Astrocyte of the spinal cord (primary cell): Measurements from ENCODE around the gene PRRC1.

ENCODE experiments used
- DNase-seq: peaks from one replicate; pipeline ENCODE4 v3.0.0; 2011; ENCODE audit warnings: low read depth, low spot score
- H3K4me3 ChIP-seq: 2 replicates; pipeline ENCODE4 v1.5.1; 2011; ENCODE audit warnings: low read depth, mild to moderate bottlenecking, low read length, moderate library complexity
- CTCF ChIP-seq: IDR thresholded peaks from 2 replicates; pipeline ENCODE4 v1.5.1; 2012; ENCODE audit warnings: low read depth, mild to moderate bottlenecking, low read length, inconsistent platforms
- in situ Hi-C: cut with HindIII; loops from 2 replicates; pipeline ENCODE4 v1.10.0; 2017; ENCODE audit warnings: low sequenced_read_pairs

PRRC1 gene

DNA sequence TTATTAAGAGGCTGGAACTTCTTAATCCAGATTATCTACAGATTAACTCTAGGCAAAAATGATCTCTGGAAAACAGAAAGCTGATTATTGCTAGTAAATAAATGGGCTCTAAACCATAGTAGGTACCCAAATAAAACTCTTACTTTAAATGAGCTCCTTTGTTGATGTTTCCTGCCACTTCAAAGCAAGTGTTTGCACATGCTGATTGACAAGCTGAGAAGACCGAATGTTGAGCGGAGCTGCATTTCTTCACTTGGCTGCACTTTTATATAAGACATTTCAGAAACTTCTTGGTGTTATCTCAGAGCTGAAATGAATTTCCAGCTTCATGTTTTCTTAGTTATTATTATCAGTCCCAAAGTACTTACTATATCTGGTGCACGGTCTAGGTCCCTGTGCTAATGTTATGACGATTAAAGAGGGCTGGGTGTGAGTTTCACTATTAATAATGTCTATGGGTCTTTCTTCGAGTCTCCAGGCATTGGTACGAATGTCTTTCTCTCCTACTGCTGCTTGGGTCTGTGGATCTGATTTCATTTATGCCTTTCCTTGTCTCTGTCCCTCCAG is 72.8 kb downstream of the PRRC1 start:
- TF ChIP-seq CTCF, result no peak
- in situ Hi-C loops, result no loop called here
- DNase-seq, result no peak
- H3K4me3 ChIP-seq, result no peak overlapping the region

DNA sequence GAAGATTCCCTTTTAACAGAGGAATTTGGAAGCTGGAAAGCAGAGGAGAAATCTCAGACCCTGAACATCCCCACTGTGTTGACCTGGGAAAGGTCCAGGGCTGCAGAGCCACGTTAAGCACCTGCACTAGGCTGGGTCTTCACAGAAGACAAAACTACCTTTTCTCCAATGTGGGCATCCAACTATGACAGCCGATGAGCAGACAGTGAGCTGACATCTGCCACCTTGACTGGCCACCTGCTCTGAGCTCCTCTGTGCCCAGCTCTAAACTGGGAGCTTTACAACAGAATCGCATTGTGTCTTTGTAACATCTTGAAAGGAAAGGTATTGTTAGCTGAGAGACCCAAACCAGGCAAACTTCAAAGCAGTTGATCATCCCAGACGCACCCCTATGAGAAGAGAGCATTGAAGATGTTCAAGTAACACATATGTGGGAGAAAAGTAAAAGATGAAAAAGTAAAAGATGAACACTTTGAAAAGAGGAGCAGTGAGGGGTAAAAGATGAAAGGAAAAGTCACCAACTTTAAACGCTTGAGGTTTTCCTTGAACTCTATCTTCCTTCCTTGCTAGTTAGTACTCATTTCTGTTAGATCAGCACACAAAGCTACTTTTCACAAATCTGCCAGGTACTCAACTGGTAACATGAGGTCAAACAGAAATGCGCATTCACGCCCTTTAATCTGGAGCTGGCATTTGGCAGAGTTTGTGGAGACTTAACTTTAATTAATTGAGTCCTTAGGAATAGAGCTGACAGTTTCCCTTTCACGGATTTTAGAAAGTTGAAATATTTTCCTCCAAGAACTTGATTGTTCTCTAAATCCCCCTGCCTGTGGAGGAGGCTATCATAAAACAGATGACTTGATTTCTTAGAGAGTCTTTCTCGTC is 78.3 kb downstream of the PRRC1 start:
- TF ChIP-seq CTCF, result no peak
- no peak overlapping the region for H3K4me3 ChIP-seq
- in situ Hi-C loops, result no loop called here
- no peak for DNase-seq

GRCh38 chr5:127596501-127596900 is 79.1 kb downstream of the PRRC1 start:
- in situ Hi-C loops, result no loop called here
- no peak for TF ChIP-seq CTCF
- DNase-seq, result no peak
- H3K4me3 ChIP-seq, result no peak overlapping the region

DNA sequence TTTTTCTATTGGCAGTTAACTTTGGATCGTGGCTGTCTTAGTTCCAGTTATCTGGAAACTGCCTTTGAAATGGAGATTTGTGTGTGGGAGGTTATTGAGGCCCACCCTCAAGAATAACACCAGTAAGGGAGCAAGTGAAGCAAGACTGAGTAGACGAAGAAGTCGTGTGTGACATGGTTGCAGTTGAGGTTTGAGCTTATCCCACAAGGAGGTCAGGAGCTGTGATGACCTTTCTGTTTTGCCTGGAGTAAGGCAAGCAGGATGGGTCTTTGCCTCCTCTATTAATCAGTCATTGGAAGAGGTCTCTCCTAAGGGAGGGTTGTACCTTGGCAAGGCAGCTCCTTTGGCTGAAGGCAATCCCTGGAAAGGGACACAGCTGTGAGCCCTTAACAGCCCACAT is 81.9 kb downstream of the PRRC1 start:
- TF ChIP-seq CTCF, result no peak
- no peak overlapping the region for H3K4me3 ChIP-seq
- DNase-seq, result no peak
- in situ Hi-C loops, result no loop called here

DNA sequence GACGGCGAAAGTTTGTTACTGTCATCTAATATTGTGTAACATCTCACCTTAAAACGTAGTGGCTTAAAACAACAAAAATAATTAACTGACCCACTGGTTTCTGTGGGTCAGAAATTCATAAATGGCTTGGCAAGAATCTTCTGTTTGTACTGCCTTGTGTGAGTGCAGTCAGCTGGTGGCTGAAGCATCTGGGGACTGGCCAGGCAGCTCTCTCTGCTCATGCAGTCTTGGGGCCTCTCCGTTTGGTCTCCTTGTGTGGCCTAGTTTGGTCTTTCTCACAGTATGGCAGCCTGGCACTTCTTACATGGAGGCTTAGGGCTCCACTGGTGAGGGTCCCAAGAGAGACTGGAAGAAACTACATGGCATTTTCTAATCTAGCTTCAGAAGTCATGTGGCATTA is 82.4 kb downstream of the PRRC1 start:
- no peak for TF ChIP-seq CTCF
- in situ Hi-C loops, result no loop called here
- DNase-seq, result no peak
- H3K4me3 ChIP-seq, result no peak overlapping the region

- no peak for DNase-seq
- no peak overlapping the region for H3K4me3 ChIP-seq
- in situ Hi-C loops, result no loop called here
- TF ChIP-seq CTCF, result no peak
These were observed 83.7 kb downstream of the PRRC1 start for GRCh38 chr5:127601111-127601510.
